ENCODE measurements around the gene GRIK4. TPM values are rescaled to one million over a fixed set of nuclear protein-coding genes. Genes with fewer than 3 reads are reported as not detected.
A peak's percentile ranks its signal among the peaks of the same experiment; 100 is the strongest.

The GRIK4 gene
- total and polyA plus RNA-seq, 4 donors, result 0.05 to 0.25 (median 0.06) TPM; not detected in 1

GRCh38 chr11:120505801-120506425, 5.6 kb upstream of the GRIK4 start:
- peaks cover 0 to 2% (median 0%) of the 10 kb centered on the region in 4 donors for H3K4me1 ChIP-seq (ENCODE audit: control insufficient read depth in 4 of 4, insufficient read depth in 4 of 4, low read length in 3 of 4)
- H3K9me3 ChIP-seq (ENCODE audit: control insufficient read depth in 4 of 4, low read length in 3 of 4), result no peaks in the 10 kb centered on the region
- no peak overlapping the region for H3K9ac ChIP-seq (ENCODE audit: low read depth in 1 of 2, low read length in 2 of 2)
- peaks cover 0 to 5% (median 0%) of the 10 kb centered on the region in 4 donors for H3K27me3 ChIP-seq (ENCODE audit: control insufficient read depth in 4 of 4, insufficient read depth in 4 of 4, low read length in 3 of 4)
- no peak overlapping the region for H3K4me3 ChIP-seq (ENCODE audit: low read depth in 1 of 3, low read length in 3 of 3)
- no peak overlapping the region for H3K27ac ChIP-seq (ENCODE audit: low read depth in 1 of 2, low read length in 2 of 2)
- TF ChIP-seq GABPA (IDR thresholded peaks at IDR 0.05 in 1 of 2, conservative IDR thresholded peaks at IDR 0.05 in 1 of 2) (no peak), YY1 (IDR thresholded peaks at IDR 0.05) (no peak), HNF4A (conservative IDR thresholded peaks at IDR 0.05) (peak in 1 of 2 donors; percentile 3), RXRA (IDR thresholded peaks at IDR 0.05) (no peak), JUND (IDR thresholded peaks at IDR 0.05) (no peak), FOXA2 (IDR thresholded peaks at IDR 0.05) (no peak), HNF4G (IDR thresholded peaks at IDR 0.05) (no peak), FOXA1 (IDR thresholded peaks at IDR 0.05) (no peak), RAD21 (IDR thresholded peaks at IDR 0.05) (no peak)
- DNase-seq (ENCODE audit: low spot score), result no peak
- 72% methylated on average over 7 of the region's 7 CpGs for WGBS
- H3K36me3 ChIP-seq (ENCODE audit: control insufficient read depth in 4 of 4, insufficient read depth in 3 of 4, low read depth in 1 of 4, low read length in 3 of 4), result no peaks in the 10 kb centered on the region

GRCh38 chr11:120509346-120510053, 2.0 kb upstream of the GRIK4 start:
- H3K27me3 ChIP-seq (ENCODE audit: control insufficient read depth in 4 of 4, insufficient read depth in 4 of 4, low read length in 3 of 4), result peaks cover 0 to 5% (median 2%) of the 10 kb centered on the region in 4 donors
- DNase-seq (ENCODE audit: low spot score), result no peak
- H3K9me3 ChIP-seq (ENCODE audit: control insufficient read depth in 4 of 4, low read length in 3 of 4), result no peaks in the 10 kb centered on the region
- H3K4me1 ChIP-seq (ENCODE audit: control insufficient read depth in 4 of 4, insufficient read depth in 4 of 4, low read length in 3 of 4), result peaks cover 0 to 6% (median 0%) of the 10 kb centered on the region in 4 donors
- H3K36me3 ChIP-seq (ENCODE audit: control insufficient read depth in 4 of 4, insufficient read depth in 3 of 4, low read depth in 1 of 4, low read length in 3 of 4), result no peaks in the 10 kb centered on the region
- no peak overlapping the region for H3K9ac ChIP-seq (ENCODE audit: low read depth in 1 of 2, low read length in 2 of 2)
- no peak overlapping the region for H3K27ac ChIP-seq (ENCODE audit: low read depth in 1 of 2, low read length in 2 of 2)
- no peak overlapping the region for H3K4me3 ChIP-seq (ENCODE audit: low read depth in 1 of 3, low read length in 3 of 3)
- 83% methylated on average over 7 of the region's 7 CpGs for WGBS
- TF ChIP-seq YY1 (IDR thresholded peaks at IDR 0.05) (no peak), HNF4A (conservative IDR thresholded peaks at IDR 0.05) (no peak), MAX (IDR thresholded peaks at IDR 0.05) (no peak), EGR1 (IDR thresholded peaks at IDR 0.05; ENCODE audit: low read depth in 2 of 2) (no peak), JUND (IDR thresholded peaks at IDR 0.05) (no peak), FOXA1 (IDR thresholded peaks at IDR 0.05) (no peak), ATF3 (IDR thresholded peaks at IDR 0.05) (no peak)

- 65% methylated on average over 20 of the region's 20 CpGs for WGBS
- no peak for TF ChIP-seq NR2F2 (IDR thresholded peaks at IDR 0.05)
- TF ChIP-seq HNF4G (IDR thresholded peaks at IDR 0.05), result no peak
- TF ChIP-seq ATF3 (IDR thresholded peaks at IDR 0.05), result no peak
- no peak for TF ChIP-seq HNF4A (conservative IDR thresholded peaks at IDR 0.05)
- no peak for TF ChIP-seq MAX (IDR thresholded peaks at IDR 0.05)
- no peak for TF ChIP-seq REST (IDR thresholded peaks at IDR 0.05)
- no peak for TF ChIP-seq RAD21 (IDR thresholded peaks at IDR 0.05)
- no peak for TF ChIP-seq TAF1 (conservative IDR thresholded peaks at IDR 0.05)
- TF ChIP-seq ZBTB33 (IDR thresholded peaks at IDR 0.05), result no peak
- no peak for TF ChIP-seq RXRA (IDR thresholded peaks at IDR 0.05)
- TF ChIP-seq GABPA (IDR thresholded peaks at IDR 0.05 in 1 of 2, conservative IDR thresholded peaks at IDR 0.05 in 1 of 2), result no peak
- Histone ChIP-seq H3K36me3 (ENCODE audit: control insufficient read depth in 4 of 4, insufficient read depth in 3 of 4, low read depth in 1 of 4, low read length in 3 of 4) (no peaks in the 10 kb centered on the region), H3K9me3 (ENCODE audit: control insufficient read depth in 4 of 4, low read length in 3 of 4) (no peaks in the 10 kb centered on the region), H3K27ac (ENCODE audit: low read depth in 1 of 2, low read length in 2 of 2) (no peak overlapping the region), H3K27me3 (ENCODE audit: control insufficient read depth in 4 of 4, insufficient read depth in 4 of 4, low read length in 3 of 4) (peaks cover 0 to 5% (median 2%) of the 10 kb centered on the region in 4 donors), H3K4me3 (ENCODE audit: low read depth in 1 of 3, low read length in 3 of 3) (no peak overlapping the region), H3K9ac (ENCODE audit: low read depth in 1 of 2, low read length in 2 of 2) (no peak overlapping the region), H3K4me1 (ENCODE audit: control insufficient read depth in 4 of 4, insufficient read depth in 4 of 4, low read length in 3 of 4) (peaks cover 0 to 6% (median 0%) of the 10 kb centered on the region in 4 donors)
- no peak for DNase-seq (ENCODE audit: low spot score)
Observed at GRCh38 chr11:120510406-120511115, 987 bp upstream of the GRIK4 start.

All from liver (tissue), 9 donors.